HG03025 (cell line): Measurements from ENCODE around the gene MAD1L1.

ENCODE experiments used
- ATAC-seq: cut with Tn5 transposase; IDR thresholded peaks from one replicate; pipeline ENCODE4 v1.9.1; 2021; ENCODE audit warnings: mild to moderate bottlenecking, moderate library complexity; ENCODE audit not compliant: unreplicated experiment, low FRiP score

The MAD1L1 gene

DNA sequence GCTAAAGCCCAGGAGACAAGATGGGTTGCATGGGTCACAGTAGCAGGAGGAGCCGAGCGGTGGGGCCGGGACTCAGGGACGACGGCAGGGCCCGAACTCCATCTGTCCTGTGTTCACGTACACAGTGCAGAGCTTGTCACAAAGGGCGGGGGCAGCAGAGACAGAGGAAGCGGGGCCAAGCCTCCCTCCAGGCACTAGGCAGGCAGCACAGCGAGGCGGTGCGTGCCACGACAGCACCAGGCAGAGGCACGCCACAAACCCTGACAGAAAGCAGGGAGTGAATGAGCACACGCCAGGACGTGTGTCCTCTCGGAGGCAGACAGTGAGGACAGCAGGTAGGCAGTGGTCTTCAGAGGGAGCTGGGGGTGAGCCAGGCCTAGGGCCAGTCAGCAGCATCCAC, 177.8 kb downstream of the MAD1L1 start:
- no peak for ATAC-seq

DNA sequence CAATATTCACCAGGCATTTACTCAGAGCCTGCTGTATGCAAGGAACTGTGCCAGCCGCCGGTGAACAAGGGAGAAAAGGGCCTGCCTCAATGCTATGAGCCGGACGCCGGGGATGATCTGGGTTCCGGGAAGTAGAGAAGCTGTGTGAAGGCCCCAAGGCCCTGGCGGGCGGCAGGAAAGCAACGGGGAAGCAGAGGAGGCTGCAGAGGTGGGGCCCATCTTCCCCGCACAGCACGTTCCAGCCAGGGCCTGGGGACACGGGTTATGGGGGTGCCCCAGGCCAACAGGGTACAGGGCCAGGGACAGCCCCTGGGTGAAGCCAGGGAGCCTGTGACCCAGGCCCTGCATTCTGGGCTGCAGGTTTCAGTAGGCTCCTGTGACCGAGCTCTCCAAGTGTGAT, 179.3 kb downstream of the MAD1L1 start:
- ATAC-seq = no peak

DNA sequence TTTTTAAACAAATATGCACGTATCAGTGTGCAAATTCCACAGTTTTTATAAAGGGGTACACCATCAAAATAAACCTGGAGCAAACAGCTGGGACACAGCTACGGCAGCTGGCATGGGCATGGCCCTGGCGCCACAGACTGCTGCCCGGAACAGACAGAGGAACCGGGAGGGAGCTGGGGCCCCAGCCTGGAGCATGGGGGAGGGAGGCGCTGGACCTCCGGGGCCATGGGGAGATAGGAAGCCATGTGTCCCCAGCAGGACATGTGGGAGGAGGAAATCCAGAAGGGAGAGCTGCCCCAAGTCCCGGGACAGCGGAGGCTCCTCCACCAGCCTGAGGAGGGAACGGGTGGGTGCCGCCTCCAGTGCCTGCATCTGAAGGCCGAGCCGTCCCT, 180.1 kb downstream of the MAD1L1 start:
- no peak for ATAC-seq

DNA sequence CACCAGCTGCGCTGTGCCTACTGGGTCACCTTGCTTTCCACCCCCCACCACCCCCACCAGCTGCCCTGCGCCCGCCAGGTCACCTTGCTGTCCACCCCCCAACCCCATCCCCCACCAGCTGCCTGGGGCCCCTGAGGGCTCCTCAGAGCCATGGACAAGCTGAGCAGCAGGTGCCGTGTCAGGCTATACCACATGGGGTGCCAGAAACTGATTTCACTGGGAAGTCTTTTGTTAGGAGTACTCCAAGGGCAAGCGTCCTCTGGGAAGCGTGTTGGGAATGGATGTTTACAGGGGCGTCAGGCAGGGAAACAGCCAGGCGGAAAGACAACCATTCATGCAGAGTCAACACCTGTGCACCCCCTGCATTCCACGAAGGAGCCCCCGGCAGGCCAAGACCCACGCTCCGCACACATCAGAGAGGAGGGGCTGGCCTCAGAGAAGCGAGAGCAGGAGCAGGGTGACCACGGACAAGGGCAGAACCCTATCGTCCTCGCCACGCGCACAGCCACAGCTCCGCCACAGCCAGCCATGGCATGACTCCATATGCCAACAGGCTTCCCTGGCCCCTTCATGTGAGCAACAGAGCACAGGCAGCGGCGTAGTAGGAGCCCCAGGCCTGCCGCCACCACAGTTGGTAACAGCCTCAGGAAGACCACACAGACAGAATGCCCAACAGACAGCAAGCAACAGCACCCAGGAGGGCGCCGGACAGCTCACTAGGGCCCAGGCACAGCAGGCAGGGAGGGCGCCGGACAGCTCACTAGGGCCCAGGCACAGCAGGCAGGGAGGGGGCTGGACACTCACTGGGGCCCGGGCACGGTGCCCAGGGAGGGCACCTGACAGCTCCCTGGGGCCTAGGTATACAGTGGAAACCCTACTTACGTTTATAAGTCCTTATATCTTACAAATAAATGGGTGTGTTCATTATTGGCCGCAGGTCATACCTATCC, 180.8 kb downstream of the MAD1L1 start:
- ATAC-seq = no peak

DNA sequence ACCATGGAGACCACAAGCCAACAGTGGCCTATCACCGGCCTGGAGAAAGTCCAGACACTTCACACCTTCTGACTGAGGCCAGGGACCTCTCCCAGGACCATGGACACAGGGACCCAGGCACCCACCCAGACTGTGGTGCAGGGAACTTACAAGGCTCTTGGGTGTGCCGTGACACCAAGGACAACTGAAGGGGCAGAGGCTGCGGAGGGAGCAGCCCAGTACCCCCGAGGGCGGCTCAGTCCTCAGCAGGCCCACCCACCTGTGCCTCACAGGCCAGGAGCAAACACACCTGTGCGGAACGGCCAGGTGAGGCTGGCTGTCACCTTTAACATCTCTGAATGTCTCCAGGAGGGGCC, 182.3 kb downstream of the MAD1L1 start:
- no peak for ATAC-seq

DNA sequence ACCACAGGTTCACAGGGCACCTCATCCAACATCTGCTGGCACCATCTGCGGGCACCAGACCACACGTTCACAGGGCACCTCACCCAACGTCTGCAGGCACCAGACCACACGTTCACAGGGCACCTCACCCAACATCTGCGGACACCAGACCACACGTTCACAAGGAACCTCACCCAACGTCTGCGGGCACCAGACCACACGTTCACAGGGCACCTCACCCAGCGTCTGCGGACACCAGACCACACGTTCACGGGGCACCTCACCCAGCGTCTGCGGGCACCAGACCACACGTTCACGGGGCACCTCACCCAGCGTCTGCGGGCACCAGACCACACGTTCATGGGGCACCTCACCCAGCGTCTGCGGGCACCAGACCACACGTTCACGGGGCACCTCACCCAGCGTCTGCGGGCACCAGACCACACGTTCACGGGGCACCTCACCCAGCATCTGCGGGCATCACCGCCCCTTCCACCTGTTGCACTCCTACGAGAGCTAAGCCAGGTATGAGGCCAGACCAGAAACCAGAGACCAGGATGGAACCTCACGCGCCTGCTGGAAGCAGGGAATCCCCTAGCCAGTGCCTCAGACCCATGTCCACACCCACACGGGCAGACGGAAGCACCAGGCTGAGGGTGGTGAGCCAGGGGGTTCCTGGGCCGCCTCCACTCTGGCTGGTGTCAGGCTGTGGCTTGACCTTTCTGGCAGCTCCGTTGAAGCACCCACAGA, 182.8 kb downstream of the MAD1L1 start:
- ATAC-seq = no peak

DNA sequence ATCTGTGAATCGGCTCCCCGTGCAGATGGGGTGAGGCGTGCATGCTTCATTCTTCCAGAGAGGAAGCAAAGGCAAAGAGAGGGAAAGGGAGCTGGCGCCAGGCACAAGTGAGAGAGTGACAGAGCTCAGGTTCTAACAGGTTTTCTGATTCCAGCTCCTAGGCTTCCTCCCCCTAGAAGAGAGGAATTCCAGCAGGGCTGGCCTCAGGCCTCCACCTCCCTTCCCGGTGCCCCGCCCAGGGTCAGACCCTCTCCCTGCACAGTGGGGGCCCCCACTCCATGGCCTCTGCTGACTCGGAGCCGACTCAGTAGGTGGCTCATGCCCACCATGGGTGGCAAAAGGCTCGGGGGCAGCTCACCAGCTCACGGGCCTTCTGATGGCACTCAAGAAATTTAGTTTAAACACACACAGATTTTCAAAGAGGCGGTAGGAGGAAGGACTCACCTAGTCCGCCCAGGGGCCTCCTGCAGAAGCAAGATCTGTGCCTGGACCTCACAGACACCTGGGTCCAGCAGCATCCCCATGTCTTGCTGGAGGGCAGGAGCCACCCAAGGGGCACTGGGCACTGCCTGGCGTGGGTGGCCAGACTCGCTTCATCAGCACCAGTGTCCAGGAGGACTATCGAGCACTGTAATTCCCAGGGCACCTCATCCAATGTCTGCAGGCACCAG, 183.5 kb downstream of the MAD1L1 start:
- no peak for ATAC-seq

DNA sequence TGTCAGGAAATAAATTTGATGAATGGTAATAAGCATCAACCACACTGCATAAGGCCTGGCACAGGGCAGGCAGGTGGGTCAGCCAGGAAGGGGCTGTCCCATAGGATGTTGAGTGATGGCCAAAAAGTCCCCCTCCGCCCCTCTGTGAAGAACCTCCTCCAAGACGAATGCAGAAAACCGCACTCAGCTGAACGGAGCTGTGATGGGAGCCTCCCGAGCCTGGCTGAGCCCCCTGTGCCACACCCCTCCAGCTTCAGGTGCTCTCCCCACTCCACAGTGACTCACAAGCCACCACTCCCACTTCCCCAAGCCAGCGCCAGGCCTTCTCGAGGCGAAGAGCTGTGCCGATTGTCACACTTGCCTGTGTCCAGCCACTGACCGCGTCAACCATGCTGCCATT, 184.2 kb downstream of the MAD1L1 start:
- ATAC-seq = no peak

DNA sequence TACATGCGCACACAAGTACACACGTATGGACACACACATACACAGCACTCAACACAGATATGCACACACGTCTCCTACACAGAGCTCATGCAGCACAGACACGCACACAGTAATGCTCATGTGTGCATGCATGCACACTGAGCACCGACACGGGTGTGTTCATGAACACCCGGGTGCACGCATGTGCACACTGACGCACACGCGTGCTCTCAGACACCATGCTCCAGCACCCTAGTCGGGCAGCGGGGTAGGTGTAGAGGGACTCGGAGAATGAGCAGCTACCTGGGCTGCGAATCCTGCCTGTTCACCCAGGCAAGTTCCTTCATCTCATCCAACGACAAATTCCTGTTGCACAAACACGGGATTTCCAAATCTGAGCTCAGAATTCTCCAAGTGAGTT, 184.7 kb downstream of the MAD1L1 start:
- ATAC-seq = no peak

DNA sequence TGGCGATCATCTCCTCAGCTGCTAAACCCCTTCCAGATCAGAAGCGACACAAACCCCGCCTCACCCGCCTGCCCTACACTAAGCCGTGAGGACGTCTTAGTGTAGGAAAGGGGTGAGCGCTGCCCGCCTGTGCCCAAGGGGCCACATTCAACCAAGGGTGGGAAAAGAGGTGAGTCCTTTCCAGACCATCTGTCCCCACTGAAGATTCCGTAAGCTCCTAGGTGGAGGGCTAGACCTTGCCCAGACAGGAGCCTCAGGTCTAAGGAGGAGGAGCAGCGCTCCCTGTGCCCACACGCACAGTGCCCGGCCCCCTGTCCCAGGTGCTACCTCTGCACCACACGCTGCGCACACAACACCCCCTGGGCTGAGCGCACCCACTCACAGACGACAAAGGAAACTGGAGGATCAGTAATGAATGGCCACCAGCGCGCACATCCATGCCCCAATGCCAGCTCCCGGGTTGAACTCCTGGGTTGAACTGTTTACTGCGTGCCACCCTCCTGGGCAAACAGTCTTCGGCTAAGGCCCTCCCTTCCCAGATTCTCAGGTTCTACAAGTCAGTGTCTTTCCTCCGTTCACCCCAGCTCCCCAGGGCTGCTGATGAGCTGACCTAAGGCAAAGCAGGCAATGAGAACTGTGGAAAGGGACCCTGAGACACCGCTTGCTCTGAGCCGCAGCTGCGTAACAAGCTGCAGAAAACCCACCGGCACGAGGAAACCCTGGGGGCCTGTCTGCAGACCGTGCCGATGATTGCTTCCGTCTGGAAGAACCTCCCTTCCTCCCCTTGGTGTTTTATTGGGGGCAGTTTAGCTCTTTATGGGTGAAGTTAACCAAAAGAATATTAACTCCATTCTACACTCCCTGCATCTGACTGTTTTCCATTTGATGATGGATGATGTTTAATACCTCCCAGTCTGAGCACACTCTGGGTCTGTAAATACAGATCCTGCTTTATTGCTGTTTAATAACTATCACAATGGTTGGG, 185.9 kb downstream of the MAD1L1 start:
- no peak for ATAC-seq

DNA sequence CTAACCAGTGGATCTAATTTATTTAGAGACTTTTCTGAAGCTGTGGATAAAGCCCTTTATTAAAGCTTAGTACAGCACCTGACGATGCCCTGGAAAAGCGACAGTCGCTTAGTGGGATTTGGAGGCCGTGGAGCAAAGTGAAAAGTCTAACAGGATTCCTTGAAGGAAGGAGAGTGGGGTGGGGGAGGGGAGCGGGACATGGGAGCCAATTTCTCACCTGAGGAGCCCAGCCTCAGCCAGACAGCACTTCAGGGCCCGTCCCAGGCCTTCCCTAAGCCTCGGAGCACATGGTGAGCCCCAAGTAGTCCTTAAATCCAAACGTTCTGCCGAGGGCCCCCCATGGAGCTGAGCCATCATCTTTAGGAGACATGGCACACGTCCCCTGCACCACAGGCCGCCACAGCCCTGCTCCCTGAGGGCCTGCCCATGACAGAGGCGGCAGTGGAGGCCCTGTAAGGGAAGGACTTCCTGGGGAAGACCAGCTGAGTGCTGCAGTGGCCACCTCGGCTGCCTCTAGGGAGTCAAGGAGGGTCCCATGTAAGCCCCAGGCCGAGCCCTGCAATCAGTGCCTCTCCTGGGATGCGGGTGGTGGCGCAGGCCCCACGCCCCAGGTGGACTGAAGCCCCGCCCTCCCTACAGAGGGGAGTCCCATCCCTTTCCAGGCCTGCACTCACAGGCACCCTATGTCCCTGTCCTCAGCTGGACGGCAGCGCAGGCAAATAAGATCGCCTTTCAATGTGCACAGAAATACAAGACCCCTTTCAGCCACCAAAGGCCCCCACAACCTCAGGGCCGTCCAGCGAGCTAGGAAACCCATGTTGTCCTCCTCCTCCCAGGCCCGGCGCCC, 187.0 kb downstream of the MAD1L1 start:
- no peak for ATAC-seq

DNA sequence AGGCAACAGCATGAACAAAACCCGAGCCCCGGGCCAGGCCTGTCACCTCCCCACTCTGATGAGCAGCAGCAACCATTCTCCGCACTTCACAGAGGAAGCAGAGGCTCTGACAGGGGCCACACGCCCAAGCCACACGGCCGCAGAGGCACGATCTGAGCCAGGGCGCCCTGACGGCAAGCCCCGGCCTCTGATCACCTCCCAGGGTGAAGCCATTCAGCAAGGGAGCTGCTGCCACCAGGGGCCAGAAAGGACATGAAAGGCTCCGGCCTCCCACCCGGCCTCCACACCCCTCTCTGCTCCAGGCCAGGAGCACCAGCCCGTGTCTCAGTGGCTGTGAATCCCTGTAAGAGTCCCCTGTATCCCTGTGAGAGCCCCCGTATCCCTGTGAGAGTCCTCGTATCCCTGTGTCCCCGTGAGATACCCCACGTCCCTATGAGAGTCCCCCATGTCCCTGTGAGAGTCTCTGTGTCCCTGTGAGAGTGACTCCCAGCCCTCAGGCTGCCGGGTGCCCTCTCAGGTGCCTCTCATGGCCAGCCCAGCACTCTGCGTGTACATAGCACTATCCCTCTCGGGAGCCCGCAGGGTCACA, 187.8 kb downstream of the MAD1L1 start:
- no peak for ATAC-seq

DNA sequence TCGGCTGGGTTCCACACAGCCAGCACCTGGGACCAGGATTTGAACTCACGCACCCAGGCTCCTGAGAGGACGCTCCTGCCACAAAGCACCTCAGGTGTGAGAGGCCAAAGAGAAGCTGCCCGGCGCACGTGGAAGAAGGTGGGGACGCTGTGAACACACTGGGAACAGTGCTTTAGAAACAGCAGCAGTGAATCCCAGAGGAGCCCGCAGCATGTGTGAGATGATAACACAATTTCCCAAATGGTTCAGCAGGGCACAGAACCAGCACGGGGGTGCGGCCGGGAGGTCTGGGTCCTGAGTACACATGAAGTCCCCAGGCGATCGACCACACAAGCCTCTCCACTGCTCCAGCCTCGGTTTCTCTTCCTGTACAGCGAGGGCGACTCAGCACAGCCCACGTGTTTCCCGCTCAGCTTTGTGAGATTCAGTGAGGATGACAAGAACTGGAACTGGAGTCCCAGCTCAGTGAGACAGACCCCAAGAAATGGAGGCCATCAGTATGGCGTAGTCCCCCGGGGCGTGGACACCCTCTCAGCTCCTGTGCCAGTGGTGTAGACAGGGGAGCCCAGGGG, 188.3 kb downstream of the MAD1L1 start:
- no peak for ATAC-seq

DNA sequence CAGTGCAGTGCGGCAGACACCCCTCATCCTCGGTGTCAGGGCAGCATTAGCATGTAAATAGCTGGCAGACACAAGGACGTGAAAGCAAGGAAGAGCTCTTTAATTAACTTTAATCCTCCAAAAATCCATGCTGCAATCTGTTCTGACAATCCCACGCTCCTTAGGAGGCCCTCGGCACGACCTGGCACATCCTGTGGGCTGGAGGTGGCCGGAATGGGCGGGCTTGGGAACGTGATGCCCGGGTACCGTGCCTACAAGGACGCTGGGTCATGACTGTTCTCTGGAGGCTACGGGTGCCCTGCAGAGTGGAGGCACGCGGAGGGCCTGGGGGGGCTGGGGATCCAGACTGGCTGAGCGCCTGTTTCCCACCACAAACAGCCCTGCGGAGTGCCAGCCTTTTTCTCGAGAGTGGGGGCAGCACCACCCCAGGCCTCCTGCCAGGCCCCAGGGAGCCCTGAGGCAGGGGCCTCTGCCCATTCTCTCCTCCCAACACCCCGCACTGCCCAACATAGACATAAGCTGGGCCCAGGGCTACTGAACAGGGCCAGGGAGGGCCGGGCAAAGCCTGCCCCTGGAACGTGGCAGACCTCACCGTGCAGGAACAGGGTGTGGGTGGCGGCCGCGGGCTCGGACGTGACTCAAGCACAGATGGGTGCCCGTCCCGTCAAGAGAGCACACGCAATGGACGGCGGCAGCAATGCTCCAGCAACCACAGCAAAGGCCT, 189.3 kb downstream of the MAD1L1 start:
- no peak for ATAC-seq

DNA sequence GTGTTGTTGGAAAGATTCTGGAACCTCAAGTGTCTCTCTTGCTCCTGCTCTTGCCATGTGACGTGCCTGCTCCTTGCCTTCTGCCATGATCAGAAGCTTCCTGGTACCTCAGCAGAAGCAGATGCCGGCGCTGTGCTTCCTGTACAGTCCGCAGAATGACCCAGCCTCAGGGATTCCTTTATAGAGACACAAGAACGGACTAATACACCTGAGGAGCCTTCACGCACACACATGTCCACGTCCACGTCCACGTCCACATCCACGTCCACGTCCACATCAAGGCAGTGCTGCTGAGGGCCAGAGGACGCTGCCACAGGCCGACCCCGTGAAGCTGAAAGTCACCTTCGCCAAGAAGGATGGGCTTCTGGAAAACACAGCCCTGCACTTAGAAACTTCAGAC, 190.1 kb downstream of the MAD1L1 start:
- ATAC-seq = no peak

DNA sequence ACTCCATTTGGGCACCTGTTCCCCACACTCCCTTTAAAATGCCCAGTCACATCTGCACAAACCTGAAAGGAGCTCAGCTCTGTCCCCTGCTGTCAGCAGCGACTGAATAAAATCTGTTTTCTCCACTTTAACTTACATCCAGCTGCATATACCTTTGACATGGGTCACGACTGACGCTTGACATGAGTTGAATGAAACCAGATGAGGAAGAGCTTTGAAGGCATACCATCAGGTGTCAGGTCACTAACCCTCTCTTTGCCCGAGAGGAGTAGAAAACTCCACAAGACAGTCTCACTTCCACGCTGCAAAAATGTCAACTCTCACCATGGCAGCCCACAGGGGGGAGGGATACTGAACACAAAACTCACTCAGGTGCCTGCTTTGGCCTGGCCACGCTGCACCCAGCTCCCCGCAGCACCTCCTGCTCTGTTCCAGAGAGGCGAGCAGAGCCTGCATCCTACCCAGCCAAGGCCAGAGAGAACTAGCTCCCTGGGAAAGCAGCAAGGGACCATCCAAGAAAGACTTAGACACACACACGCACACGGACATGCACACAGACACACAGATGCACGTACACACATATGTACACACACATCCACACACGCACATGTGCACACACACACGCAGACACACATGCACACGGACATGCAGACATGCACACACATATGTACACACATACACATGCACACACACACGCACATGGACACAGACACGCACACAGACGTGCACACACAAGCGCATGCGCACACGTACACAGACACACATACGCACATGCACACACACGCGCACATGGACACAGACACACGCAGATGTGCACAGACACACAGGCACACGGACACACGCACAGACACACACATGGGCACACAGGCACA, 191.0 kb downstream of the MAD1L1 start:
- ATAC-seq = no peak

DNA sequence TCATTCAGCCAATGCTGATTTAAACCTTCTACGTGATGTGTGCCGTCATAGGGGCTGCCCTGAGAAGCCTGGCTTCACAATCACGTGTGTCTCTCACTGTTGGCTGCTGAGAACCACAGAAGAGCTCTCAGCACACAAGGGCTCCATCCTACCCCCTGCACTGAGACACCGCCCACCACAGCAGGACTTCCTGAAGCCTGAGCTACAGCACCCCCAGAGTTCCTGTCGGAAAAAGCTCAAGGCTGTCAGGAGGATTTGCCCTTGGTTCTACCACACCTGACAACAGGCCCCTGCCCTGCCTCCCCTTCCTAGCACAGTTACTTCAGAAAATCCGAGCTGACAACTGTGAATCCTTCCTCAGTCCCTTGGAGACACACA, 191.9 kb downstream of the MAD1L1 start:
- ATAC-seq = no peak
